ENCODE measurements around the gene JAKMIP1. TPM values are rescaled to one million over a fixed set of nuclear protein-coding genes. Genes with fewer than 3 reads are reported as not detected.

The JAKMIP1 gene
- polyA plus RNA-seq, 1 donor from 2014 or later, result 15.3 TPM

DNA sequence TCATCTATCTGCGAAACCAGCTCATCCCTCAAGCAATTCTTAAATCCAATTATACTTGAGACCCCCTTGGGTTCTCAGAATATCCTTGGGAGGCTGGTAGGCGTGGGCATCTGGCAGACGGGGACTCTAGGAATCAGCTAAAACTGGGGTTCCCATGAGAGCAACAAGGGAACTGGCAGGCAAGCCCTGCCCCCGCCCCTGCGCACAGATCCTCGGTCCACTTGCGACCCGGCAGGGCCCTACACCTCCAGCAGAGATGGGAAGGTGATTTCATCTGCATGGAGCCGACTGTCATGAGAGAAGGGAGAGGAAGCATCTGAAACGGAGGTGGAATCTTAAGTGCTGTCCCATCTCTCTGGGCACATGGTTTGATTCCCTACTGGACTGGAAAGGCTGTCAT is 172.2 kb downstream of the JAKMIP1 start:
- Histone ChIP-seq H3K9ac (ENCODE audit: low read length) (no peak overlapping the region), H3K9me2 (ENCODE audit: insufficient read depth, low read length) (no peaks in the 10 kb centered on the region), H3K36me3 (ENCODE audit: insufficient read depth, low read length) (no peaks in the 10 kb centered on the region), H3K27me3 (ENCODE audit: insufficient read depth, low read depth, low read length) (no peaks in the 10 kb centered on the region), H3K79me2 (replicated peaks; ENCODE audit: insufficient read depth, low read length) (no peaks in the 10 kb centered on the region), H3K9me3 (ENCODE audit: low read length) (no peaks in the 10 kb centered on the region), H3K4me2 (ENCODE audit: low read length) (no peak overlapping the region), H3K27ac (ENCODE audit: low read length) (no peak overlapping the region), H3F3A (ENCODE audit: insufficient read depth, low read length, poor library complexity, severe bottlenecking) (no peaks in the 10 kb centered on the region), H4K20me1 (ENCODE audit: insufficient read depth) (no peaks in the 10 kb centered on the region), H3K4me3 (ENCODE audit: low read length) (no peak overlapping the region), H2AFZ (ENCODE audit: low read depth, low read length) (no peak overlapping the region)
- TF ChIP-seq MXI1 (conservative IDR thresholded peaks at IDR 0.05; ENCODE audit: poor library complexity, severe bottlenecking) (no peak), POLR2AphosphoS5 (IDR thresholded peaks at IDR 0.05) (no peak), EP300 (conservative IDR thresholded peaks at IDR 0.05; ENCODE audit: poor library complexity, severe bottlenecking) (no peak), RAD21 (conservative IDR thresholded peaks at IDR 0.05) (no peak), SMC3 (conservative IDR thresholded peaks at IDR 0.05; ENCODE audit: poor library complexity) (no peak), TAF1 (IDR thresholded peaks at IDR 0.05; ENCODE audit: low read depth) (no peak), EZH2 (IDR thresholded peaks at IDR 0.05; ENCODE audit: borderline replicate concordance, insufficient read depth, low read length, poor library complexity, severe bottlenecking) (no peak)
- TF ChIP-seq, protein P1, sequence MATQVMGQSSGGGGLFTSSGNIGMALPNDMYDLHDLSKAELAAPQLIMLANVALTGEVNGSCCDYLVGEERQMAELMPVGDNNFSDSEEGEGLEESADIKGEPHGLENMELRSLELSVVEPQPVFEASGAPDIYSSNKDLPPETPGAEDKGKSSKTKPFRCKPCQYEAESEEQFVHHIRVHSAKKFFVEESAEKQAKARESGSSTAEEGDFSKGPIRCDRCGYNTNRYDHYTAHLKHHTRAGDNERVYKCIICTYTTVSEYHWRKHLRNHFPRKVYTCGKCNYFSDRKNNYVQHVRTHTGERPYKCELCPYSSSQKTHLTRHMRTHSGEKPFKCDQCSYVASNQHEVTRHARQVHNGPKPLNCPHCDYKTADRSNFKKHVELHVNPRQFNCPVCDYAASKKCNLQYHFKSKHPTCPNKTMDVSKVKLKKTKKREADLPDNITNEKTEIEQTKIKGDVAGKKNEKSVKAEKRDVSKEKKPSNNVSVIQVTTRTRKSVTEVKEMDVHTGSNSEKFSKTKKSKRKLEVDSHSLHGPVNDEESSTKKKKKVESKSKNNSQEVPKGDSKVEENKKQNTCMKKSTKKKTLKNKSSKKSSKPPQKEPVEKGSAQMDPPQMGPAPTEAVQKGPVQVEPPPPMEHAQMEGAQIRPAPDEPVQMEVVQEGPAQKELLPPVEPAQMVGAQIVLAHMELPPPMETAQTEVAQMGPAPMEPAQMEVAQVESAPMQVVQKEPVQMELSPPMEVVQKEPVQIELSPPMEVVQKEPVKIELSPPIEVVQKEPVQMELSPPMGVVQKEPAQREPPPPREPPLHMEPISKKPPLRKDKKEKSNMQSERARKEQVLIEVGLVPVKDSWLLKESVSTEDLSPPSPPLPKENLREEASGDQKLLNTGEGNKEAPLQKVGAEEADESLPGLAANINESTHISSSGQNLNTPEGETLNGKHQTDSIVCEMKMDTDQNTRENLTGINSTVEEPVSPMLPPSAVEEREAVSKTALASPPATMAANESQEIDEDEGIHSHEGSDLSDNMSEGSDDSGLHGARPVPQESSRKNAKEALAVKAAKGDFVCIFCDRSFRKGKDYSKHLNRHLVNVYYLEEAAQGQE (IDR thresholded peaks at IDR 0.05; ENCODE audit: borderline replicate concordance), result no peak
- TF ChIP-seq, protein P2, sequence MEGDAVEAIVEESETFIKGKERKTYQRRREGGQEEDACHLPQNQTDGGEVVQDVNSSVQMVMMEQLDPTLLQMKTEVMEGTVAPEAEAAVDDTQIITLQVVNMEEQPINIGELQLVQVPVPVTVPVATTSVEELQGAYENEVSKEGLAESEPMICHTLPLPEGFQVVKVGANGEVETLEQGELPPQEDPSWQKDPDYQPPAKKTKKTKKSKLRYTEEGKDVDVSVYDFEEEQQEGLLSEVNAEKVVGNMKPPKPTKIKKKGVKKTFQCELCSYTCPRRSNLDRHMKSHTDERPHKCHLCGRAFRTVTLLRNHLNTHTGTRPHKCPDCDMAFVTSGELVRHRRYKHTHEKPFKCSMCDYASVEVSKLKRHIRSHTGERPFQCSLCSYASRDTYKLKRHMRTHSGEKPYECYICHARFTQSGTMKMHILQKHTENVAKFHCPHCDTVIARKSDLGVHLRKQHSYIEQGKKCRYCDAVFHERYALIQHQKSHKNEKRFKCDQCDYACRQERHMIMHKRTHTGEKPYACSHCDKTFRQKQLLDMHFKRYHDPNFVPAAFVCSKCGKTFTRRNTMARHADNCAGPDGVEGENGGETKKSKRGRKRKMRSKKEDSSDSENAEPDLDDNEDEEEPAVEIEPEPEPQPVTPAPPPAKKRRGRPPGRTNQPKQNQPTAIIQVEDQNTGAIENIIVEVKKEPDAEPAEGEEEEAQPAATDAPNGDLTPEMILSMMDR (IDR thresholded peaks at IDR 0.05; ENCODE audit: poor library complexity, severe bottlenecking), result no peak

DNA sequence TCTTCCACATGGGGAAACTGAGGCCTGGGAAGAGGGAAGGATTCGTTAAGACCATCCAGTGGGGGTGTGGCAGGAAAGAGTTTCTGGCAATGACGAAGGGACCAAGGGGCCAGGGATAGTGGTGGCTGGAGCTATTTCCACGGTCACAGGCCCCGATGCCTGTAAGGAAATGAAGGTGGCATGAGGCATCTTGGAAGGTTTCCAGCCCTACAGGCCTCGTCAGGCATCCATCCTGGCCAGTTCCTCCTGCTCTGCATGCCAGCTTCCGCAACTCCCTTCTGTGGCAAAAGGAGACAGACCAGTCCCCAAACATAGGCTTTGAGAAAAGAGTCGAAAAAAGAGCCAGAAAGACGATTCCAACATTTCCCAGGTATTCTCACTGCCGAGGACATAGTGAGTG is 173.0 kb downstream of the JAKMIP1 start:
- no peak overlapping the region for H3K27ac ChIP-seq (ENCODE audit: low read length)
- H3K79me2 ChIP-seq (replicated peaks; ENCODE audit: insufficient read depth, low read length), result no peaks in the 10 kb centered on the region
- H3K9ac ChIP-seq (ENCODE audit: low read length), result no peak overlapping the region
- TF ChIP-seq EP300 (conservative IDR thresholded peaks at IDR 0.05; ENCODE audit: poor library complexity, severe bottlenecking) (no peak), SMC3 (conservative IDR thresholded peaks at IDR 0.05; ENCODE audit: poor library complexity) (no peak), EZH2 (IDR thresholded peaks at IDR 0.05; ENCODE audit: borderline replicate concordance, insufficient read depth, low read length, poor library complexity, severe bottlenecking) (no peak), MXI1 (conservative IDR thresholded peaks at IDR 0.05; ENCODE audit: poor library complexity, severe bottlenecking) (no peak), TAF1 (IDR thresholded peaks at IDR 0.05; ENCODE audit: low read depth) (no peak), POLR2AphosphoS5 (IDR thresholded peaks at IDR 0.05) (no peak), RAD21 (conservative IDR thresholded peaks at IDR 0.05) (no peak)
- TF ChIP-seq, protein P1 (IDR thresholded peaks at IDR 0.05; ENCODE audit: borderline replicate concordance), result no peak
- TF ChIP-seq, protein P2 (IDR thresholded peaks at IDR 0.05; ENCODE audit: poor library complexity, severe bottlenecking), result no peak
- no peak overlapping the region for H3K4me2 ChIP-seq (ENCODE audit: low read length)
- no peaks in the 10 kb centered on the region for H3K27me3 ChIP-seq (ENCODE audit: insufficient read depth, low read depth, low read length)
- no peak overlapping the region for H2AFZ ChIP-seq (ENCODE audit: low read depth, low read length)
- no peaks in the 10 kb centered on the region for H3K9me3 ChIP-seq (ENCODE audit: low read length)
- no peak overlapping the region for H3K4me3 ChIP-seq (ENCODE audit: low read length)
- H4K20me1 ChIP-seq (ENCODE audit: insufficient read depth), result no peaks in the 10 kb centered on the region
- H3K9me2 ChIP-seq (ENCODE audit: insufficient read depth, low read length), result no peaks in the 10 kb centered on the region
- no peaks in the 10 kb centered on the region for H3F3A ChIP-seq (ENCODE audit: insufficient read depth, low read length, poor library complexity, severe bottlenecking)
- H3K36me3 ChIP-seq (ENCODE audit: insufficient read depth, low read length), result no peaks in the 10 kb centered on the region

Data from neural cell (in vitro differentiated cells).